GM19397 (cell line): ENCODE measurements around the gene PCDHGA8.
"Not testable (repeated sequence)": the region's sequence is repeated elsewhere in the genome, so short reads cannot be mapped to it uniquely, and the experiment has no call there.

Experiments used
- ATAC-seq: cut with Tn5 transposase; IDR thresholded peaks from one replicate; pipeline ENCODE4 v1.9.1; 2021; ENCODE audit warnings: mild to moderate bottlenecking, moderate library complexity; ENCODE audit not compliant: unreplicated experiment

PCDHGA8 gene

DNA sequence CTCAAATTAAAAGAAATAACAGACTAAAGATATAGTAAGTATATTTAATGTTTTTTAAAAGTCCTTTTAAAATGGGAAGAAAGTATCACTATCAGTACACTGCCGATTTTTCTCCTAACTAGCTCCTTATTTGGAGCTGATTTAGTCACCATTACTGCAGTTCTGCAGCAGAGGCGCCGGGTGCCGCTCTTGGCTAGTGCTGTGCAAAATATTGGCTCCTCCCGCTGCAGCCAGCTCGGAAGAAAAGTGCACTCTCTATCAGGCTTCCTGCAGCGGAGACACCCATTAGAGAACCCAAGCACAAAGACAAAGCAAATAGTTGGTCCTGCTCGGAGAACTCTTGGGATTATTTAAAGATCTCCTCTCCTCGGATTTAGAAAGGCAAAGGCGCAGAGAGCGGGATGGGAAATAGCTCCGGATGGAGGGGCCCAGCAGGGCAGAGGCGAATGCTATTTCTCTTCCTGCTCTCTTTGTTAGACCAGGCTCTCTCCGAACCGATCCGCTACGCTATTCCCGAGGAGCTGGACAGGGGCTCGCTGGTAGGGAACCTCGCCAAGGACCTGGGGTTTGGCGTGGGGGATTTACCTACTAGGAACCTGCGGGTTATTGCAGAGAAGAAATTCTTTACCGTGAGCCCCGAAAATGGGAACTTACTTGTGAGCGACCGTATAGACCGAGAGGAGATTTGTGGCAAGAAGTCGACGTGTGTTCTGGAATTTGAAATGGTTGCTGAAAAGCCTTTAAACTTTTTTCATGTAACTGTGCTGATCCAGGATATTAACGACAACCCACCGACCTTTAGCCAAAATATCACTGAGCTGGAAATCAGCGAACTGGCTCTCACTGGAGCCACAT lies 22.2 kb upstream of the PCDHGA8 start, which contains the start of gene PCDHGB3:
PCDHGB3 (plus strand) TSS at position 249 of the 855 bp plus-strand sequence; CDS start at position 402, 153 bp downstream.
- no peak for ATAC-seq

- ATAC-seq: no peak
Observed at GRCh38 chr5:141371572-141372475, 20.6 kb upstream of the PCDHGA8 start.

DNA sequence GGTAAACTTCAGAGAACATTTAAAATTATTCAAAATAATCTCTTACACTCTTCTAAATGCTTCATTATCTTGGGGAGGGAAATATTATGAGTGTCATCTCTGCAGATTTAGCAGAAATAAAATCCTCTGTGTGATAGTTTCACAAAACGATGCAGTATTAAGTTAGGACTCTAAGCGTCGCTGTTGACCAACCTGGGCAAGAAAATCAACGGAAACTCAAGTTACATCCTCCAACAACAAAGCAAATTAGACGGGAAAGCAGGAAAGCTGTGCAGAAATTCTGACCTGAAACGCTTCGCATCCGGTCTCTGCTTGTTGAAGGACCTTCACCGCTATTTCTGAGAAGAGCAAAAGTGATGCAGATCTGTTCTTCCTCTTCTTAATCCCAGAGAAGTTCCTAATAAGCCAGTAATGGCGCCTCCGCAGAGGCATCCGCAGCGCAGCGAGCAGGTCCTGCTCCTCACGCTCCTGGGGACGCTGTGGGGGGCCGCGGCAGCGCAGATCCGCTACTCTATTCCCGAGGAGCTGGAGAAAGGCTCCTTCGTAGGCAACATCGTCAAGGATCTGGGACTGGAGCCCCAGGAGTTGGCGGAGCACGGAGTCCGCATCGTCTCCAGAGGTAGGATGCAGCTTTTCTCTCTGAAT lies 18.6 kb upstream of the PCDHGA8 start, which contains the start of gene PCDHGA6:
PCDHGA6 (plus strand) TSS at position 219 of the 645 bp plus-strand sequence; CDS start at position 412, 193 bp downstream.
- ATAC-seq: no peak

- no peak for ATAC-seq
Observed at GRCh38 chr5:141374627-141375026, 17.8 kb upstream of the PCDHGA8 start.

DNA sequence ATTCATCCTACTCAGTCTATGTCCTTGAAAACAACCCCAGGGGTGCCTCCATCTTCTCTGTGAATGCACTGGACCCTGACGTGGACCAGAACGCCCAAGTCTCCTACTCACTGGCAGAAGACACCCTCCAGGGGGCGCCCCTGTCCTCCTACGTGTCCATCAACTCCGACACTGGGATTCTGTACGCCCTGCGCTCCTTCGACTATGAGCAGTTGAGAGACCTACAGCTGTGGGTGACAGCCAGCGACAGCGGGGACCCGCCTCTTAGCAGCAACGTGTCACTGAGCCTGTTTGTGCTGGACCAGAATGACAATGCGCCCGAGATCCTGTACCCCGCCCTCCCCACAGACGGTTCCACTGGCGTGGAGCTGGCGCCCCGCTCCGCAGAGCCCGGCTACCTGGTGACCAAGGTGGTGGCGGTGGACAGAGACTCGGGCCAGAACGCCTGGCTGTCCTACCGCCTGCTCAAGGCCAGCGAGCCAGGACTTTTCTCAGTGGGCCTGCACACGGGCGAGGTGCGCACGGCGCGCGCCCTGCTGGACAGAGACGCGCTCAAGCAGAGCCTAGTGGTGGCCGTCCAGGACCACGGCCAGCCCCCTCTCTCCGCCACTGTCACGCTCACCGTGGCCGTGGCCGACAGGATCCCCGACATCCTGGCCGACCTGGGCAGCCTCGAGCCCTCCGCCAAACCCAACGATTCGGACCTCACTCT lies 16.8 kb upstream of the PCDHGA8 start:
- ATAC-seq: not testable (repeated sequence)

- no peak for ATAC-seq
Observed at GRCh38 chr5:141382469-141383294, 9.8 kb upstream of the PCDHGA8 start, which contains the start of gene PCDHGA7. PCDHGA7 (plus strand) TSS chr5:141382742; CDS start chr5:141382900, 158 bp downstream.

- ATAC-seq: no peak
Observed at GRCh38 chr5:141383345-141383744, 9.1 kb upstream of the PCDHGA8 start.

DNA sequence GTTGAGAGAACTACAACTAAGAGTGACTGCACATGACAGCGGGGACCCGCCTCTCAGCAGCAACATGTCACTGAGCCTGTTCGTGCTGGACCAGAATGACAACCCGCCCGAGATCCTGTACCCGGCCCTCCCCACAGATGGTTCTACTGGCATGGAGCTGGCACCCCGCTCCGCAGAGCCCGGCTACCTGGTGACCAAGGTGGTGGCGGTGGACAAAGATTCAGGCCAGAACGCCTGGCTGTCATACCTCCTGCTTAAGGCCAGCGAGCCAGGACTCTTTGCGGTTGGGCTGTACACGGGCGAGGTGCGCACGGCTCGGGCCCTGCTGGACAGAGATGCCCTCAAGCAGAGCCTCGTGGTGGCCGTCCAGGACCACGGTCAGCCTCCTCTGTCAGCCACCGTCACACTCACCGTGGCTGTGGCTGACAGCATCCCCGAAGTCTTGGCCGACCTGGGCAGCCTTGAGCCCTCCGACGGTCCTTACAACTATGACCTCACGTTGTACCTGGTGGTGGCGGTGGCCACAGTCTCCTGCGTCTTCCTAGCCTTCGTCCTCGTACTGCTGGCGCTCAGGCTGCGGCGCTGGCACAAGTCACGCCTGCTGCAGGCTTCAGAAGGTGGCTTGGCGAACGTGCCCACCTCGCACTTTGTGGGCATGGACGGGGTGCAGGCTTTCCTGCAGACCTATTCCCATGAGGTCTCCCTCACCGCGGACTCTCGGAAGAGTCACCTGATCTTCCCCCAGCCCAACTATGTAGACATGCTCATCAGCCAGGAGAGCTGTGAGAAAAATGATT lies 7.8 kb upstream of the PCDHGA8 start:
- no peak for ATAC-seq

- peak; percentile 94 for ATAC-seq
Observed at GRCh38 chr5:141387557-141388311, 4.7 kb upstream of the PCDHGA8 start, which contains the start of gene PCDHGB4. PCDHGB4 (plus strand) TSS chr5:141387698; CDS start chr5:141387885, 187 bp downstream.

- ATAC-seq: no peak
Observed at GRCh38 chr5:141388661-141389060, 3.8 kb upstream of the PCDHGA8 start.

DNA sequence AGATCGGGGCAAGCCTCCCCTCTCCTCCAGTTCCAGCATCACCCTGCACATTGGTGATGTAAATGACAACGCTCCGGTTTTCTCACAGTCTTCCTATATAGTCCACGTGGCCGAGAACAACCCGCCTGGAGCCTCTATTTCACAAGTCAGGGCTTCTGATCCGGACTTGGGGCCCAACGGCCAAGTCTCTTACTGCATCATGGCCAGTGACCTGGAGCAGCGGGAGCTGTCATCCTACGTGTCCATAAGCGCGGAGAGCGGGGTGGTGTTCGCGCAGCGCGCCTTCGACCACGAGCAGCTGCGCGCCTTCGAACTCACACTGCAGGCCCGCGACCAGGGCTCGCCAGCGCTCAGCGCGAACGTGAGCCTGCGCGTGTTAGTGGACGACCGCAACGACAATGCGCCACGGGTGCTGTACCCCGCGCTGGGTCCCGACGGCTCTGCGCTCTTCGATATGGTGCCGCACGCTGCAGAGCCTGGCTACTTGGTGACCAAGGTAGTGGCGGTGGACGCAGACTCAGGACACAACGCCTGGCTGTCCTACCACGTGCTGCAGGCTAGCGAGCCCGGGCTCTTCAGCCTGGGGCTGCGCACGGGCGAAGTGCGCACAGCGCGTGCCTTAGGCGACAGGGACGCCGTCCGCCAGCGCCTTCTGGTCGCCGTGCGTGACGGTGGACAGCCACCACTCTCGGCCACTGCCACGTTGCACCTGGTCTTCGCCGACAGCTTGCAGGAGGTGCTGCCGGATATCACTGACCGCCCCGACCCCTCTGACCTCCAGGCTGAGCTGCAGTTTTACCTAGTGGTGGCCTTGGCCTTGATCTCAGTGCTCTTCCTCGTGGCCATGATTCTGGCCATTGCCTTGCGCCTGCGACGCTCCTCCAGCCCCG lies 3.0 kb upstream of the PCDHGA8 start:
- ATAC-seq: no peak

DNA sequence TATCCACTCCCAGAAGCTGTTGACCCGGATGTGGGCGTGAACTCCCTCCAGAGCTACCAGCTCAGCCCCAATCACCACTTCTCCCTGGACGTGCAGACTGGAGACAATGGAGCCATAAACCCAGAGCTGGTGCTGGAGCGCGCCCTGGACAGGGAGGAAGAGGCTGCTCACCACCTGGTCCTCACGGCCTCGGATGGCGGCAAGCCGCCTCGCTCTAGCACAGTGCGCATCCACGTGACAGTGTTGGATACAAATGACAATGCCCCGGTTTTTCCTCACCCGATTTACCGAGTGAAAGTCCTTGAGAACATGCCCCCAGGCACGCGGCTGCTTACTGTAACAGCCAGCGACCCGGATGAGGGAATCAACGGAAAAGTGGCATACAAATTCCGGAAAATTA lies 834 bp downstream of the PCDHGA8 start:
- no peak for ATAC-seq

- not testable (repeated sequence) for ATAC-seq
Observed at GRCh38 chr5:141394401-141395187, 2.2 kb downstream of the PCDHGA8 start.

DNA sequence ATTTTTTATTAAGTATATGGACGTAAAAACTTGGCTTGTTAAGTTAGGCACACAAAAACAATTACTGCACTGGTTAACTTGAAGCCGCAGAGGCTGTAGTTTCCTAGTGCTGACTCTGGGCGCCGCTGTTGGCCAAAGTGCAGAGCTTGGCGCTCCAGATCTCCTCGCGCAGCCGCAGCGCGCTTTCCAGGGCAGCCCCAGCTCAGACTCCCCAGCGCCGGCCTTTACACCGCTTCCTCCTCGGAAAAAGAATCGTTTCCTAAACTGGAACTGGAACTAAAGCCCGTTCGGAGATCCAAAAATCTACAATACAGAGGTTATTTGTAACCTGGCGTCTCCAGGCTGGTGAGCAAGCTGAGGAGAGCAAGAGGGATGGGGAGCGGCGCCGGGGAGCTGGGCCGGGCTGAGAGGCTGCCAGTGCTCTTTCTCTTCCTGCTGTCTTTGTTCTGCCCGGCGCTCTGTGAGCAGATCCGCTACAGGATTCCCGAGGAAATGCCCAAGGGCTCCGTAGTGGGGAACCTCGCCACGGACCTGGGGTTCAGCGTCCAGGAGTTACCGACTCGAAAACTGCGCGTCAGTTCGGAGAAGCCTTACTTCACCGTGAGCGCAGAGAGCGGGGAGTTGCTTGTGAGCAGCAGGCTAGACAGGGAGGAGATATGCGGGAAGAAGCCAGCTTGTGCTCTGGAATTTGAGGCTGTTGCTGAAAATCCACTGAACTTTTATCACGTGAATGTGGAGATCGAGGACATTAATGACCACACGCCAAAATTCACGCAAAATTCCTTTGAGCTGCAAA lies 5.5 kb downstream of the PCDHGA8 start, which contains the start of gene PCDHGB5:
PCDHGB5 (plus strand) TSS at position 192 of the 796 bp plus-strand sequence; CDS start at position 373, 181 bp downstream.
- peak; percentile 96 for ATAC-seq

DNA sequence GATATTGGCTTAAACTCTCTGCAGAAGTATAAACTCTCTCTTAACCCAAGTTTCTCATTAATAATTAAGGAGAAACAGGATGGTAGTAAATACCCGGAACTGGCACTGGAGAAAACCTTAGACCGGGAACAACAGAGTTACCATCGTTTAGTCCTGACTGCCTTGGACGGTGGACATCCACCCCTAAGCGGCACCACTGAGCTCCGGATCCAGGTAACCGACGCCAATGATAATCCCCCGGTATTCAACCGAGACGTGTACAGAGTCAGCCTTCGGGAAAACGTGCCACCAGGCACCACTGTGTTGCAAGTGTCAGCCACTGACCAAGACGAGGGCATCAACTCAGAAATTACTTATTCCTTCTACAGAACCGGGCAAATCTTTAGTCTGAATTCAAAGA lies 6.2 kb downstream of the PCDHGA8 start:
- ATAC-seq: no peak
